ENCODE results near the gene MAP3K10.
"Not testable (repeated sequence)": the region's sequence is repeated elsewhere in the genome, so short reads cannot be mapped to it uniquely, and the experiment has no call there.

The MAP3K10 gene

DNA sequence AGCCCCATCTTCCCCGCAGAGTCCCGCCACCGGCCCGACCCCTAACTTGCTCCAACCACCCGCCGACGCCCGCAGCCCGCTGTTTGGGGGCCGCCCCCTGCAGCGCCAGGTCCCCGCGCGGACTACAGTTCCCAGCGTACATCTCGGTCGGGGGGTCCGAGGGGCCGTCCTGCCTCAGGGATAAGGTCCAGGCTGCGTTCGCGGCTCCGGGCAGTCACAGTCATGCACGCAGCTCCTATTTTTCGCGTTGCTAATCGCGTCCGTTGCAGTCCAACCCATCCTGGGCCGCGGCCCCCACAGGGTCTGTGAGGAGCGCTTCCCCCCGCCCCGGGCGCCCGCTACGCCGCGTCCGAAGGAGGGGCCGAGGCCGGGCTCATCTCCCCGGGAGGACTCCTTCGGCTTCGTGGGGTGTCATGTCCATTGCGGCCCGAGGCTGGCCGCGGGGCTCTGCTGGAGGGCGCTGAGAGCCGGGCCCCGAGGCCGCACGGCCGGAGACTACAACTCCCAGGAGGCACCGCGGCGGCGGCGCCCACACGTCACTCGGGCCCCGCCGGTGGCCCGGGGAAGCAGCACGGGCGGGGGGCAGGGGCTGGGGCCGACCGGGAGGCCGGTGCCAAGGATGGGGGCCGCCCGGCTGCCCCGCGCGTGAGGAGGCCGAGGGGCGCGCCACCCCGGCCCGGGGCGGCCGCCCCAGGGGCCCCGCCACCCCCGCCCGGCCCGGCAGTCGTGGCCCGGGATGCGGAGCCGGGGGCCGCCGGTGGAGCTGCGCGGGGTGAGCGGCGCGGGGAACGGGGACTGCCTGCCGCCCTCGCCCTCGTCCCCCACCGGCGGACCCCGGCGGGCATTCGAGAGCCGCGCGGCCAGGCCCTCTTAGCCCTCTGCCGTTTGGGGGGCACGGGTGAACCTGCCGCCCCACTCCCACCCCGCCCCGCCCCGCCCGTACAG, at the start of gene MAP3K10:
Gene MAP3K10 (plus strand): TSS at position 536 of the 945 bp plus-strand sequence. CDS start 606 bp downstream, outside the sequence.
- peak; percentile 94 for DNase-seq (ENCODE audit: low spot score)

DNA sequence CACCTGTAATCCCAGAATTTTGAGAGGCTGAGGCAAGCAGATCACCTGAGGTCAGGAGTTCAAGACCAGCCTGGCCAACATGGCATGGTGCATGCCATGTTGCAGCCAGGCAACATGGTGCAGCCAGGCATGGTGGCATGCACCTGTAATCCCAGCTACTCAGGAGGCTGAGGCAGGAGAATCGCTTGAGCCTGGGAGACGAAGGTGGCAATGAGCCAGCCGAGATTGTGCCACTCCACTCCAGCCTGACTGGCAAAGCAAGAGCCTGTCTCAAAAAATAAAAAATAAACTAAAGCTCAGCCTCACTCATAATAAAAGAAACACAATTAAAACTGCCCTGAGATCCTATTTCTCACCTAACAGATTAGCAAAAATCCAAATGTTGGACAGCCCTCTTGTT, 49.7 kb upstream of the MAP3K10 start:
- no peak for DNase-seq (ENCODE audit: low spot score)

DNA sequence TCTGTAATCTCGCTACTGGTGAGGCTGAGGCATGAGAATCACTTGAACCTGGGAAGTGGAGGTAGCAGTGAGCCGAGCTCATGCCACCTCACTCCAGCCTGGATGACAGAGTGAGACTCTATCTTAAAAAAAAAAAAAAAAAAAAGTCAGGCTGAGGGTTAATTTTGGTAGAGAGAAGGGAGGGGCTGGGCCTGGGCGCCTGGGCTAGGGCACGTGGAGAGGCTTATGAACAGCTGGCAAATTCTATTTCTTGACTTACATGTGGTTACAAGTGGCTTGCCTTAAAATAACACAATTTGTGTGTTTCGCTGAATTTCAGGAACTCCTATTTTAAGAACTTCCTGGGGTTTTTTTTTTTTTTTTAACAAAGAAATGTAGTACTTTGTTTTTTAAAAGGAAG, 47.6 kb upstream of the MAP3K10 start:
- DNase-seq (ENCODE audit: low spot score), result no peak

DNA sequence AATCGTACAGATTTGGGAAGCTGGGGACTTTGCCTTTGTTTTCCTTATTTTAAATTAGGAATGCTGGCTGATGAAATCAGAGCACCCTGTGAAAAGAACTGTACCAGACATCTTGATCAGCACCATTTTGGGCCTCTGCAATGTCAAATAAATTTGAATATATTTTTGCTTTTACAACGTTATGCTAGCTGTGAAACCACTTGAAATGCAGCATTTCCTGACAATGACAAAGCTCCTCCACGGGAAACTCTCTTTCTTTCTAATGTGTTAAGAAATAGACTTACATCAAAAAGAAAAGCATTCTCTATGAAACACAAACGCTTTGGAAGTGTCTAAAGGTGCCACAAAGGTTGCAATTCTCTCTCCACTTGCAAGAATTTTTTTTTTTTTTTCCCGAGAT, 47.1 kb upstream of the MAP3K10 start:
- no peak for DNase-seq (ENCODE audit: low spot score)

DNA sequence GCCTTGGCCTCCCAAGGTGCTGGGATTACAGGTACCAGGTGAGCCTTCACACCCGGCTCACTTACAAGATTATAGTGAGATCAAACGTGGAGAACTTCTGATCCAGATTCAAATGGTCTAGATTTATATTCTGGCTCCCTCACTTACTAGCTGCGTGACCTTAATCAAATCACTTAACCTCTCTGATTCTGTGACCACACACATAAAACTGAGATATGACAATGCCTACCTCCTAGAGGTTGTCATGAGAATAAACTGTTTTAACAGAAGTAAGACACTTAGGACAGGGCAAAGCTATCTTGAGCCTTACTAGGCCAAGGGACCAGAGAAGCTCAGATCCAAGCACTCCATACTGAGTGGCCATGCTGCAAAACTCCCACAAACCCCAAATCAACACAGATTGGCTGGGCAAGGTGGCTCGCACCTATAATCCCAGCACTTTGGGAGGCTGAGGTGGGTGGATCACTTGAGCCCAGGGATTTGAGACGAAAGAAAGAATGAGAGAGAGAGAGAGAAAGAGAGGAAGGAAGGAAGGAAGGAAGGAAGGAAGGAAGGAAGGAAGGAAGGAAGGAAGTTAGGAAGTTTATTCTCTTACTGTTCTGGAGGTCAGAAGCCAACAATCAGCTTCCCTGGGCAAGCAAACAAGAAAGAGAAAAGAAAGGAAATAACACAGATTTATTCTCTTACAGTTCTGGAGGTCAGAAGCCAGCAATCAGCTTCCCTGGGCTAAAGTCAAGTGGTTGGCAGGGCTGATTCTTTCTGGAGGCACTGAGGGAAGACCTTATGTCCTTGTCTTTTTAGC, 46.1 kb upstream of the MAP3K10 start:
- DNase-seq (ENCODE audit: low spot score), result no peak

DNA sequence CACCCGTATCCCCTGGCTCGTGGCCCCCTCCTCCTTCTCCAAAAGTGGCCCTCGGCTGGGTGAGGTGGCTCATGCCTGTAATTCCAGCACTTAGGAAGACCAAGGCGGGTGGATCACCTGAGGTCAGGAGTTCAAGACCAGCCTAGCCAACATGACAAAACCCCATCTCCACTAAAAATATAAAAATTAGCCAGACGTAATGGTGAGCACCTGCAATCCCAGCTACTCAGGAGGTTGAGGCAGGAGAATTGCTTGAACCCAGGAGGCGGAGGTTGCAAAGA, 45.5 kb upstream of the MAP3K10 start:
- DNase-seq (ENCODE audit: low spot score), result not testable (repeated sequence)

DNA sequence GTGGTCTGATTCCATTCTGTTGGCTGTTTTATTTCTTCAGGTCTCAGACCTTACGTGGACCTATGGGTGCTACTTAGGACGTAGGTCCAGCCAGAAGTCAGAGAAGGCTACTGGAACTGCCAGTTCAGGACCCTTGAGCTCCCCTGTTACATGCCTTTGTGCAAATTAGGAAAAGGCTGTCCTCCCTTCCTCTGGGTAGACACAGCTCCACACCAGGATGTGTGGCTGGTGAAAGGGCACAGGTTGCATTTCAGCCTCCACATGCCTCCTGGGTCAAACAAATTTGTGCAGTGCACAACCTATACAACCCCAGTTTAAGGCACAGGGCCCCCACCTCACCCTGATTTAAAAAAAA, 43.9 kb upstream of the MAP3K10 start:
- DNase-seq (ENCODE audit: low spot score), result no peak

DNA sequence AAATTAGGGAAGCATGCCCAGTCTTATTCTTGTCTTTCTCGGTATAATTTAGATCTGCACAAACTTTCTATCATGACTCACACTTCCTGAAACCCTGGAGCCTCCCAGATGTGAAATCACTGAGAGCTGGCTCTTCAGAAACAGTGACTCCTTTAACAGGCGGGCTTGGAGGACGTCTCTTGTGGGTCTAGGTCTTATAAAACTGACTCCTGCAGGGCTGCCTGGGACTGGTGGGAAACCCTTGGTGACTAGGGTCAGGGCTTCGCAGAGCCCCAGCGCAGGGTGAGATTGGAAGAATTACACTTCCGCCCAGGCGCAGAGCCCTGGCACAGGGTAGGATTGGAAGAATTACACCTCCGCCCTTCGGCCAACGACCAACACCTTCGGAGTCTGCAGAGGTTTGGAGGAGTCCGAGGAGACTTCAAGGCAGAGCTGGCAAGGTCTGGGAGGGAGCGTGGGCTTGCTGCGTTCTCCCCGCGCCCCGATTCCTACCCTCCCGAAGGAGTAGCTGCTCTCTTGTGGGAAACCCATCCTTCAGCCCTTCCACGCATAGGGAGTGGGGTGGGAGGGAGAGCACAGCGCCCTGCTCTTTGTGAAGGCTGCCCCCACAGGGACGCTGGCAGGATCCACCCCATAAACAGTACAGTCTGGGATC, 43.4 kb upstream of the MAP3K10 start:
- peak; percentile 78 for DNase-seq (ENCODE audit: low spot score)

DNA sequence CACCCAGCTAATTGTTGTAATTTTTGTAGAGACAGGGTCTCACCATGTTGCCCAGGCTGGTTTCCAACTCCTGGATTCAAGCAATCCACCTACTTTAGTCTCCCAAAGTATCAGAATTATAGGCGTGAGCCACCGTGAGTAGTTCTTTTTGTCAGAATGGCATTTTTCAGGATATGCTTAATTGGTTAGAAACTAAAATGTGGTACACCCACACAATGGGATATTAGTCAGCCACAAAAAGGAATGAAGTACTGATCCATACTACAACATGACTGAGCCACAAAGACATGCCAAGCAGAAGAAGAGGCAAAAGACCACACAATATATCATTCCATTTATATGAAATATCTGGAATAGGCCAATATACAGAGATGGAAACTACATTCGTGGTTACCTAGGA, 41.7 kb upstream of the MAP3K10 start:
- DNase-seq (ENCODE audit: low spot score), result no peak

DNA sequence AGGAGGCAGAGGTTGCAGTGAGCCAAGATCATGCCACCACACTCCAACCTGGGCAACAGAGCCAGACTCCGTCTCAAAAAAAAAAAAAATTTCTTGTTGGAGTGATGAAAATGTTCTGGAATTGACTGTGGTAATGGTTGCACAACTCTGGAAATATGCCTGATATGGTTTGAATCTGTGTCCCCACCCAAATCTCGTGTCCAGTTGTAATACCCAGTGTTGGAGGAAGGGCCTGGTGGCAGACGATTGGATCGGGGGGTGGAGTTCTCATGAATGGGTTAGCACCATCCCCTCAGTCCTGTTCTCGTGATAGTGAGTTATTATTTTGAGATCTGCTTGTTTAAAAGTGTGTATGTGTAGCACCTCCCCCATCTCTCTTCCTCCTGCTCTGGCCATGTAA, 41.1 kb upstream of the MAP3K10 start:
- peak; percentile 47 for DNase-seq (ENCODE audit: low spot score)

DNA sequence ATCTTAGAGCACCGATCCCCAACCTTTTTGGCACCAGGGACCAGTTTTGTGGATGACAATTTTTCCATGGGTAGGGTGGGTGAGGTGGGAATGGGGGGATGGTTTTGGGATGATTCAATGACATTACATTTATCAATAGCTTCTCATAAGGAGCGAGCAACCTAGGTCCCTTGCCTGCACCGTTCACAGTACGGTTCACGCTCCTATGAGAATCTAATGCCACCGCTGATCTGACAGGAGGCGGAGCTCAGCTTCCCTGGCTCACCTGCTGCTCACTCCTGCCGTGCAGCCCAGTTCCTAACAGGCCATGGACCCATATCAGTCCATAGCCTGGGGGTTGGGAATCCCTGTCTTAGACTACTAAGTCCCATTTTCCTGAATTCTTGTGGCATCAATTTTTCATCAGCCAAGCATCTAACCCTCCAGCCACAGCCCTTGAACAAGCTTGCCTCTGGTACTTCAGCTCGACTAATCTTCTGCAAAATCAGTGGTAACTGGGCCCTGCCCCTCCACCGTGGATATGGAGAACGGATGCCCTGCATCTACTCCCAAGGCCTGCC, 37.0 kb upstream of the MAP3K10 start:
- DNase-seq (ENCODE audit: low spot score), result no peak

DNA sequence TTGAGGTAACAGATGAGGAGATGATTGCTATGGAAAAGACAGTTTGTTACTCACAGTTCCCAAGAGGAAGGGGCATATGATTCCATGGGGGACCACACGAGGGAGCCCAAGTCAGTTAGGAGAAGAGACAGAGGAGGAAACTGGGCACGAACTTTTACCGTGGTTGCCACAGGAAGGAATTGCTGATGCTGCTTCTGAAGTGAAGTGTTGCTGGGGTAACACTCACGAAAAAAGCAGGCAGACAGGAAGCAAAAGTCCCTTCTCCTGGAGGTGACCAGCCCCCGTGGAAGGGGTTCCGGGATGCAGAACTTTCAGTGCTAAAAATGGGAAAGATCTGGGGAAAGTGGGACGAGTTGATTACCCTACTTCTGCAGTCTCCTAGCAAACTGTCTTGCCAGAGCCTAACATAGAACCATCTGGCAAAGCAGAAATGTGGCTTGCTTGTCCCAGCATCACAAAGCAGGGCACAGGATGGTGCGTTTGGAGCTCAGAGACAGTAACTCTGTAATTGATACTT, 35.4 kb upstream of the MAP3K10 start:
- no peak for DNase-seq (ENCODE audit: low spot score)

DNA sequence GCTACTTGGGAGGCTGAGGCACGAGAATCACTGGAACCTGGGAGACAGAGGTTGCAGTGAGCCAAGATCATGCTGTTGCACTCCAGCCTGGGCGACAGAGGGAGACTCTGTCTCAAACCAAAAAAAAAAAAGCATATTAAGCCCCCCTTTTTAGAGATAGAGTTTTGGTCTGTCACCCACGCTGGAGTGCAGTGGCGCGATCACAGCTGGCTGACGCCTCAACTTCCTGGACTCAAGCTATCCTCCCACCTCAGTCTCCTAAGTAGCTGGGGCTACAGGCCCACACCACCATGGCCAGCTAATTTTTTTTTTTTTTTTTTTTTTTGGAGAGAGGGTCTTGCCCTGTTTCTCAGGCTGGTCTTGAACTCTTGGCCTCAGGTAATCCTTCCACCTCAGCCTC, 34.2 kb upstream of the MAP3K10 start:
- no peak for DNase-seq (ENCODE audit: low spot score)

DNA sequence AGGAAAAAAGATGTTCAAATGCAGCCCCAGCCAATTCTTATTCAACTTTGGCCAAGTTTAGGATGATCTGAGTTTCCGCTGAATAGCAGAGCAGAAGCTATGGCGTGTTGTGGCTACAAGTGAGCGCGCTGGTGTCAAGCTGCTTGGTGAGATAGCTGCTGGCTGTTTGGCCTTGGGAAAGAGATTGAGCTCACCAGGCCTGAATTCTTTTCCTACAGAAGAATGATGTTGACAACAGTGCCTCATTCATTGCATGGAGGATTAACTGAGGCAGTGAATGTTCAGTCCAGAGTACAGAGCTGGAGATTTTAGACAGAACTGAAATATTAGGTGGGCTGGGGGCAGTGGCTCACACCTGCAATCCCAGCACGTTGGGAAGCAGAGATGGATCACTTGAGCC, 31.5 kb upstream of the MAP3K10 start:
- DNase-seq (ENCODE audit: low spot score), result no peak

DNA sequence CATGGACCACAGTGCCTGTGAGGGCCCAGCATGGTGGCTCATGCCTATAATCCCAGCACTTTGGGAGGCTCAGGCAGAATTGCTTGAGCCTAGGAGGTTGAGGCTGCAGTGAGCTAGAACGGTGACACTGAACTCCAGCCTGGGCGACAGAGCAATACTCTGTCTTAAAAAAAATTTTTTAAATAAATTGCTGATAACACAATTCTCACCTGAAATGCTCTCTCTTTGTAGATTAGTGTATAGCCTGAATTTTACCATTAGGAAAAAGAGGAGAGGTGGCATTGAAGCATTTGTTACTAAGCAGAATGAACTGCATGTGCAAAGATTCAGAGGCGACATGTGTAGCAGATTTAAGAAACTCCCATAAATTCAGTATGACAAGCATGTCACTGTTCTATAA, 29.1 kb upstream of the MAP3K10 start:
- no peak for DNase-seq (ENCODE audit: low spot score)

DNA sequence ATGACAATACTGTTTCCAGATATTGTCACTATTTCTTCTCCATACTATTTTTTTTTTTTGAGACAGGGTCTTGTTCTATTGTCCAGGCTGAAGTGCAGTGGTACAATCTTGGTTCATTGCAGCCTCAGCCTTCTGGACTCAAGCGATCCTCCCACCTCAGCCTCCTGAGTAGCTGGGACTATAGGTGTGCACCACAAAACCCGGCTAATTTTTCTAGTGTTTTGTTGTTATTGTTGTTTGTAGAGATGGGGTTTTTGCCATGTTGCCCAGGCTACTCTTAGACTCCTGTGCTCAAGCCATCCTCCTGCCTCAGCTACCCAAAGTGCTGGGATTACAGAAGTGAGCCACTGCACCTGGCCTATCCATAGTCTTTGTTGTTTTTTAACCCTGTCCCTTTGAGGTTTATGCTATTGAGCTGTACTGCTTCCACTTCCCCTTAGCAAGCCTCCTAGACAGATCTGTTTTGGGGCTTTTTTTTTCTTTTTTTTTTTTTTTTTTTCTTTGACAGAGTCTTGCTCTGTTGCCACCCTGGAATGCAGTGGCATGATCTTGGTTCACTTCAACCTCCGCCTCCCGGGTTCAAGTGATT, 27.6 kb upstream of the MAP3K10 start:
- DNase-seq (ENCODE audit: low spot score), result no peak

DNA sequence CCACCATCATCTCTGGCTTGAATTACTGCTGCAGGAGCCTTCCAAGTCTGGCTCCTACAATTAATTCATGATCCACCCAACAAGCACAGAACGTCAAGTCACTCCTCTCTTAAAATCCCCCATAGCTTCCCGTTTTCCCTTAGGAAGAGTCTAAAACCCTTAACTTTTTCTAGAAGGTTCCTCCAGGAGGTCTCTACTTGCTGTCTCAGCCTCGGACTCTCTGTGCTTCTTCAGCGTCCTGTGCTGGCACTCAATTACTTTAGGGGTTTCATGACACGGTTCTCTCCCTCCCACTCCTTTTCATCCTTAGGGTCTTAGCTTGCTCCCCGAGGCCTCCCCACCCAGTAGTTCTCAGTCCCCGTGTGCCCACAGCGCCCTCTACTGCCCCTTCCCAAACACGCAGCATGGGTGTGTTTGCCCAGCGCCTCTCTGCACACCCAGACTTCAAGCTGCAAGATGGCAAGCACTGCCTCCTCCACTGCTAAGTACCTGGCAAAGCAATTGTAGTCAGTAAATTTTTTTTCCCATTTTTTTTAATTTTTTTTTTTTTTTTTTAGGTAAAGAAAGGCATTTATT, 25.8 kb upstream of the MAP3K10 start:
- DNase-seq (ENCODE audit: low spot score), result peak; percentile 80

DNA sequence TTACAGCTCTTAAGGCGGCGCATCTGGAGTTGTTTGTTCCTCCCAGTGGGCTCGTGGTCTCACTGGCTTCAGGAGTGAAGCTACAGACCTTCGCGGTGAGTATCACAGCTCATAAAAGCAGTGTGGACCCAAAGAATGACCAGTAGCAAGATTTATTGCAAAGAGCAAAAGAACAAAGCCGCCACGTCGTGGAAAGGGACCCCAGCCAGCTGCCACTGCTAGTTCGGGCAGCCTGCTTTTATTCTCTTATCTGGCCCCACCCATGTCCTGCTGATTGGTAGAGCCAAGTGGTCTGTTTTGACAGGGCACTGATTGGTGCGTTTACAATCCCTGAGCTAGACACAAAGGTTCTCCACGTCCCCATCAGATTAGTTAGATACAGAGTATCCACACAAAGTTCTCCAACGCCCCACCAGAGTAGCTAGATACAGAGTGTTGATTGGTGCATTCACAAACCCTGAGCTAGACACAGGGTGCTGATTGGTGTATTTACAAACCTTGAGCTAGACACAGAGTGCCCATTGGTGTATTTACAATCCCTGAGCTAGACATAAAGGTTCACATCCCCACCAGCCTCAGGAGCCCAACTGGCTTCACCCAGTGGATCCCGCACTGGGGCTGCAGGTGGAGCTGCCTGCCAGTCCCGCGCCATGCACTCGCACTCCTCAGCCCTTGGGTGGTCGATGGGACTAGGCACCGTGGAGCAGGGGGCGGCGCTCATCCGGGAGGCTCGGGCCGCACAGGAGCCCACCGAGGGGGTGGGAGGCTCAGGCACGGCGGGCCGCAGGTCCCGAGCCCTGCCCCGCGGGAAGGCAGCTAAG, 21.5 kb upstream of the MAP3K10 start:
- DNase-seq (ENCODE audit: low spot score), result not testable (repeated sequence)

DNA sequence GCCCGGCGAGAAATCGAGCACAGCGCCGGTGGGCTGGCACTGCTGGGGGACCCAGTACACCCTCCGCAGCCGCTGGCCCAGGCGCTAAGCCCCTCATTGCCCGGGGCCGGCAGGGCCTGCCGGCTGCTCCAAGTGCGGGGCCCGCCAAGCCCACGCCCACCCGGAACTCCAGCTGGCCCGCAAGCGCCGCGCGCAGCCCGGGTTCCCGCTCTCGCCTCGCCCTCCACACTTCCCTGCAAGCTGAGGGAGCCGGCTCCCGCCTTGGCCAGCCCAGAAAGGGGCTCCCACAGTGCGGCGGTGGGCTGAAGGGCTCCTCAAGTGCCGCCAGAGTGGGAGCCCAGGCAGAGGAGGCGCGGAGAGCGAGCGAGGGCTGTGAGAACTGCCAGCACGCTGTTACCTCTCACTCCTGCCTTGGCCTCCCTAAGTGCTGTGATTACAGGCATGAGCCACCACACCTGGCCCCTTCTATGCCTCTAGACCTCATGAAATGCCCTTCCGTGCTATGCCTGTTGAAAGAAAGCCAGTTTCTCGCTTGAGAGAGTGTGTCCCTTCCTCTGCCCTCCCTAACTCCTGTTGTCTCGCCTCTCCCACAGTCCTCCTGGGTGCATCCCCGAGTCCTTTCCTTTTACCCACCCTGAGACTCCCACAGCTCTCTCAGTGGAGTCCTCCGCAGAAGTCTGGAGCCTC, 20.8 kb upstream of the MAP3K10 start:
- not testable (repeated sequence) for DNase-seq (ENCODE audit: low spot score)

DNA sequence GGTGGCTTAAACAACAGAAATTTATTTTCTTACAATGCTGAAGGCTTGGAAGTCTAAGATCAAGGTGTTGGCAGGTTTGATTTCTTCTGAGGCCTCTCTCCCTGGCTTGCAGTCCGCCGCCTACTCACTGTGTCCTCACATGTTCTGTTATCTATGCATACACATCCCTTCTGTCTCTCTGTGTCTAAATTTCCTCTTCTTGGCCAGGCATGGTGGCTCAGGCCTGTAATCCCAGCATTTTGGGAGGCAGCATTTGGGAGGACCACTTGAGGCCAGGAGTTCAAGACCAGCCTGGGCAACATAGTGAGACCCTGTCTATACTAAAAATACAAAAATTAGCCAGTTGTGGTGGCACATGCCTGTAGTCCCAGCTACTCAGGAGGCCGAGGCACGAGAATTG, 19.9 kb upstream of the MAP3K10 start:
- DNase-seq (ENCODE audit: low spot score), result not testable (repeated sequence)
